H9 (cell line): ENCODE data around the gene MSH3. TPM values are rescaled to one million over a fixed set of nuclear protein-coding genes. Genes with fewer than 3 reads are reported as not detected.

Experiments used
- DNase-seq: peaks from one replicate; pipeline ENCODE4 v3.0.0-alpha.2; 2017
- H2AFZ ChIP-seq: one replicate; pipeline ENCODE4 v1.6.1; 2013; ENCODE audit warnings: mild to moderate bottlenecking, low read length, control low read depth, moderate library complexity
- H2AK5ac ChIP-seq: 2 replicates; pipeline ENCODE4 v1.6.1; 2013; ENCODE audit warnings: low read length, control low read depth, mixed read lengths; ENCODE audit not compliant: insufficient read length
- H2BK120ac ChIP-seq: one replicate; pipeline ENCODE4 v1.6.1; 2013; ENCODE audit warnings: low read depth, mild to moderate bottlenecking, low read length, control low read depth, inconsistent platforms; ENCODE audit not compliant: poor library complexity, severe bottlenecking
- H2BK12ac ChIP-seq: 2 replicates; pipeline ENCODE4 v1.6.1; 2013; ENCODE audit warnings: low read length, control low read depth, mixed read lengths, low read depth; ENCODE audit not compliant: insufficient read length
- H2BK15ac ChIP-seq: 2 replicates; pipeline ENCODE4 v1.6.1; 2013; ENCODE audit warnings: low read depth, low read length, control low read depth
- H2BK20ac ChIP-seq: one replicate; pipeline ENCODE4 v1.6.1; 2013; ENCODE audit warnings: low read depth, mild to moderate bottlenecking, low read length, control low read depth, inconsistent platforms; ENCODE audit not compliant: poor library complexity, severe bottlenecking
- H2BK5ac ChIP-seq: 2 replicates; pipeline ENCODE4 v1.6.1; 2013; ENCODE audit warnings: low read length, control low read depth, mixed read lengths; ENCODE audit not compliant: insufficient read length
- H3K14ac ChIP-seq: 2 replicates; pipeline ENCODE4 v1.6.1; 2013; ENCODE audit warnings: low read length, control low read depth; ENCODE audit not compliant: insufficient read depth
- H3K18ac ChIP-seq: 2 replicates; pipeline ENCODE4 v1.6.1; 2013; ENCODE audit warnings: low read depth, mild to moderate bottlenecking, mixed read lengths, low read length, control low read depth; ENCODE audit not compliant: insufficient read length
- H3K23ac ChIP-seq: 2 replicates; pipeline ENCODE4 v1.6.1; 2013; ENCODE audit warnings: low read length, control low read depth, mixed read lengths, low read depth; ENCODE audit not compliant: insufficient read length
- H3K23me2 ChIP-seq: 2 replicates; pipeline ENCODE4 v1.6.1; 2013; ENCODE audit warnings: low read depth, mild to moderate bottlenecking, mixed read lengths, low read length, control low read depth; ENCODE audit not compliant: insufficient read length, poor library complexity, severe bottlenecking
- H3K27ac ChIP-seq: 2 replicates; pipeline ENCODE4 v1.5.1; 2013; ENCODE audit warnings: low read length, control low read depth, mixed read lengths, low read depth; ENCODE audit not compliant: insufficient read length
- H3K27me3 ChIP-seq: 2 replicates; pipeline ENCODE4 v1.6.1; 2013; ENCODE audit warnings: low read length, control low read depth, inconsistent platforms; ENCODE audit not compliant: insufficient read depth
- H3K4ac ChIP-seq: 2 replicates; pipeline ENCODE4 v1.6.1; 2013; ENCODE audit warnings: low read depth, mild to moderate bottlenecking, control low read depth, inconsistent platforms, low read length, moderate library complexity
- H3K4me1 ChIP-seq: 2 replicates; pipeline ENCODE4 v1.6.1; 2013; ENCODE audit warnings: low read length, control low read depth, inconsistent platforms; ENCODE audit not compliant: insufficient read depth
- H3K4me2 ChIP-seq: 2 replicates; pipeline ENCODE4 v1.6.1; 2013; ENCODE audit warnings: low read length, control low read depth, mixed read lengths; ENCODE audit not compliant: insufficient read length, insufficient read depth
- H3K56ac ChIP-seq: 2 replicates; pipeline ENCODE4 v1.6.1; 2013; ENCODE audit warnings: low read depth, mild to moderate bottlenecking, mixed read lengths, low read length, control low read depth; ENCODE audit not compliant: insufficient read length
- H3K79me1 ChIP-seq: 2 replicates; pipeline ENCODE4 v1.6.1; 2013; ENCODE audit warnings: low read depth, mild to moderate bottlenecking, moderate library complexity, low read length, control low read depth, inconsistent platforms; ENCODE audit not compliant: insufficient read depth, poor library complexity, severe bottlenecking
- H3K79me2 ChIP-seq: 2 replicates; pipeline ENCODE4 v1.6.1; 2013; ENCODE audit warnings: low read length, control low read depth, inconsistent platforms; ENCODE audit not compliant: insufficient read depth
- H3K9ac ChIP-seq: 2 replicates; pipeline ENCODE4 v1.6.1; 2013; ENCODE audit warnings: low read length, control low read depth, mixed read lengths; ENCODE audit not compliant: insufficient read length; ENCODE audit errors: extremely low read depth
- H3K9me3 ChIP-seq: one replicate; pipeline ENCODE4 v1.6.1; 2013; ENCODE audit warnings: low read depth, low read length, inconsistent platforms; ENCODE audit not compliant: control insufficient read depth
- H3T11ph ChIP-seq: one replicate; pipeline ENCODE4 v1.6.1; 2013; ENCODE audit warnings: mild to moderate bottlenecking, low read length, control low read depth, inconsistent platforms
- H4K20me1 ChIP-seq: one replicate; pipeline ENCODE4 v1.6.1; 2013; ENCODE audit not compliant: control insufficient read depth, insufficient read length, insufficient read depth
- H4K5ac ChIP-seq: 2 replicates; pipeline ENCODE4 v1.6.1; 2013; ENCODE audit warnings: low read depth, mild to moderate bottlenecking, mixed read lengths, low read length, control low read depth; ENCODE audit not compliant: insufficient read length
- H4K8ac ChIP-seq: replicated peaks from 2 replicates; pipeline ENCODE4 v1.6.1; 2013; ENCODE audit warnings: low read length, control low read depth, mixed read lengths, low read depth; ENCODE audit not compliant: insufficient read length
- H4K91ac ChIP-seq: 2 replicates; pipeline ENCODE4 v1.6.1; 2013; ENCODE audit warnings: low read depth, mild to moderate bottlenecking, moderate library complexity, mixed read lengths, low read length, control low read depth; ENCODE audit not compliant: insufficient read length
- H3K27ac Mint-ChIP-seq, 3 experiments: 2 replicates in 2 of 3; 3 replicates in 1 of 3; pipeline ENCODE4 v1.8.0; 2020 to 2021; ENCODE audit warnings: mixed read lengths in 3 of 3, mild to moderate bottlenecking in 1 of 3, moderate library complexity in 1 of 3
- H3K27me3 Mint-ChIP-seq: 2 replicates; pipeline ENCODE4 v1.8.0; 2021; ENCODE audit warnings: low read depth, mild to moderate bottlenecking, moderate library complexity, mixed read lengths
- H3K36me3 Mint-ChIP-seq, 3 experiments: 2 replicates in 2 of 3; 3 replicates in 1 of 3; pipeline ENCODE4 v1.8.0; 2020 to 2021; ENCODE audit warnings: low read depth in 3 of 3, mixed read lengths in 3 of 3; ENCODE audit not compliant: insufficient read depth in 1 of 3
- H3K4me1 Mint-ChIP-seq, 2 experiments: 2 replicates each; pipeline ENCODE4 v1.8.0; 2020; ENCODE audit warnings: mixed read lengths in 2 of 2
- H3K4me3 Mint-ChIP-seq, 2 experiments: 2 replicates in 1 of 2; 3 replicates in 1 of 2; pipeline ENCODE4 v1.8.0; 2020 to 2021; ENCODE audit warnings: mild to moderate bottlenecking in 2 of 2, mixed read lengths in 2 of 2, moderate library complexity in 1 of 2
- H3K9me3 Mint-ChIP-seq, 2 experiments: 2 replicates in 1 of 2; 3 replicates in 1 of 2; pipeline ENCODE4 v1.8.0; 2020; ENCODE audit warnings: mild to moderate bottlenecking in 2 of 2, mixed read lengths in 2 of 2, moderate library complexity in 1 of 2
- WGBS: extraction: QIAGEN DNeasy Blood & Tissue Kit; methylation state at CpG from one replicate; pipeline ENCODE4 v1.1.7; 2013; ENCODE audit warnings: missing lambda C conversion rate, low lambda C conversion rate, mixed read lengths; ENCODE audit not compliant: insufficient read length; ENCODE audit errors: extremely low coverage; 5-methylcytosine and 5-hydroxymethylcytosine counted together
- total RNA-seq: library from RNA; stranded (reverse); gene quantifications from 2 replicates; pipeline ENCODE4 v1.2.1, GENCODE V29; 2021
- TF ChIP-seq, protein P1 (sequence below): fragments of 200-600 bp; sonication (generic); conservative IDR thresholded peaks from 3 replicates; pipeline ENCODE4 v1.8.0; 2021; ENCODE audit warnings: antibody characterized with exemption, mild to moderate bottlenecking

MSH3 gene
- total RNA-seq, 1 experiment from 2014 or later: 17.3 TPM

DNA sequence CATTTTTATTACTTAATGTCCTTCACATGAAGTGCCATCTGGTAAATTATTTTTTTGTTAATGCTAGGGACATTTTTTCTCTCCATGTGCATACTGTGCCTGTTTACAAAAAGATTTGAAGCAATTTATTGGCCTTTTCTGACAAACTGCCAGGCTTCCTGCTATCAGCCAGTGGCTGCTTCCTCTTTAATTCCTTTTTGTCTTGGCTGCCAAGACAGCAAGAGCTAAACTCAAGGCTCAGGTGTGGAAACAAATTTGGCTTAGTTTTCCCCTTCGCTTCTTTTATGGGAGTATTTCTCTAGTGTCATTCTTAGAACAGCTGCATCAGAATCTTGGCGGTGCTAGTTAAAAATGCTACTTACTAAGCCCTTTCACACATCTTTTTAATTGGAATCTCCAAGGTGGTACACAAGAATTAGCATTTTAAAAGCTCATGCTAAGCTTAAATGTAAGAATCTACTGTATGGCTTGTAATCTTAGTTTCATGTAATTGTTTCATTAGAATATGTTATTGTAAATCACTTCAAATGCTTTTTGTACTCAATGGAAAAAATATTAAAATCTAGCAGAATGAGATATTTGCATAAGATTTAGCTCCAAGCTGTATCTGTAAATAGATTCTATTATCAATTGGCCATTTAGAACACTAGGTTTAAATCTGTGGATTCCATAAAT is 171.5 kb downstream of the MSH3 start:
- H3K79me2 ChIP-seq: no peaks in the 10 kb centered on the region
- H2AFZ ChIP-seq: no peak overlapping the region
- no peaks in the 10 kb centered on the region for H3K27me3 ChIP-seq
- TF ChIP-seq, protein P1, sequence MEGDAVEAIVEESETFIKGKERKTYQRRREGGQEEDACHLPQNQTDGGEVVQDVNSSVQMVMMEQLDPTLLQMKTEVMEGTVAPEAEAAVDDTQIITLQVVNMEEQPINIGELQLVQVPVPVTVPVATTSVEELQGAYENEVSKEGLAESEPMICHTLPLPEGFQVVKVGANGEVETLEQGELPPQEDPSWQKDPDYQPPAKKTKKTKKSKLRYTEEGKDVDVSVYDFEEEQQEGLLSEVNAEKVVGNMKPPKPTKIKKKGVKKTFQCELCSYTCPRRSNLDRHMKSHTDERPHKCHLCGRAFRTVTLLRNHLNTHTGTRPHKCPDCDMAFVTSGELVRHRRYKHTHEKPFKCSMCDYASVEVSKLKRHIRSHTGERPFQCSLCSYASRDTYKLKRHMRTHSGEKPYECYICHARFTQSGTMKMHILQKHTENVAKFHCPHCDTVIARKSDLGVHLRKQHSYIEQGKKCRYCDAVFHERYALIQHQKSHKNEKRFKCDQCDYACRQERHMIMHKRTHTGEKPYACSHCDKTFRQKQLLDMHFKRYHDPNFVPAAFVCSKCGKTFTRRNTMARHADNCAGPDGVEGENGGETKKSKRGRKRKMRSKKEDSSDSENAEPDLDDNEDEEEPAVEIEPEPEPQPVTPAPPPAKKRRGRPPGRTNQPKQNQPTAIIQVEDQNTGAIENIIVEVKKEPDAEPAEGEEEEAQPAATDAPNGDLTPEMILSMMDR: no peak
- H4K91ac ChIP-seq: no peak overlapping the region
- no peak overlapping the region for H3K14ac ChIP-seq
- H3K9me3 ChIP-seq: peaks cover 13% of the 10 kb centered on the region
- H3K9me3 Mint-ChIP-seq: peaks cover 35 to 40% of the 10 kb centered on the region in 2 experiments
- H4K20me1 ChIP-seq: no peaks in the 10 kb centered on the region
- DNase-seq: no peak
- H3K18ac ChIP-seq: no peak overlapping the region
- peaks cover 34 to 61% (median 47%) of the 10 kb centered on the region in 3 experiments for H3K36me3 Mint-ChIP-seq
- no peak overlapping the region for H3K4me2 ChIP-seq
- peaks cover 6 to 9% of the 10 kb centered on the region in 2 experiments for H3K4me1 Mint-ChIP-seq
- no peaks in the 10 kb centered on the region for H3K23me2 ChIP-seq
- H3T11ph ChIP-seq: no peak overlapping the region
- no peaks in the 10 kb centered on the region for H3K4me1 ChIP-seq
- no peak overlapping the region for H3K56ac ChIP-seq
- H3K9ac ChIP-seq: no peak overlapping the region
- no peak overlapping the region for H3K4me3 Mint-ChIP-seq
- no peak overlapping the region for H3K27ac Mint-ChIP-seq
- H2AK5ac ChIP-seq: no peak overlapping the region
- no peak overlapping the region for H2BK15ac ChIP-seq
- no peak overlapping the region for H4K5ac ChIP-seq
- H2BK5ac ChIP-seq: no peak overlapping the region
- WGBS: no CpG with 5 or more reads among the region's 2 CpGs
- H2BK20ac ChIP-seq: no peak overlapping the region
- no peaks in the 10 kb centered on the region for H3K79me1 ChIP-seq
- H3K4ac ChIP-seq: no peak overlapping the region
- H3K27me3 Mint-ChIP-seq: no peaks in the 10 kb centered on the region
- no peak overlapping the region for H4K8ac ChIP-seq
- H3K27ac ChIP-seq: no peak overlapping the region
- H2BK120ac ChIP-seq: no peak overlapping the region
- no peak overlapping the region for H2BK12ac ChIP-seq
- H3K23ac ChIP-seq: no peak overlapping the region
